DOHH2 (cell line): ENCODE data around the gene TMEM200A.

Experiments
- H3F3A ChIP-seq: fragments of 200-600 bp; sonication (generic), shearing (Covaris generic); 2 replicates; pipeline ENCODE4 v1.6.0; 2016; ENCODE audit warnings: antibody characterized with exemption, mild to moderate bottlenecking; ENCODE audit not compliant: control insufficient read depth, insufficient read depth
- H3K27ac ChIP-seq: fragments of 200-600 bp; sonication (generic); 2 replicates; pipeline ENCODE4 v1.5.1; 2014; ENCODE audit warnings: low read depth, mild to moderate bottlenecking, low read length, moderate library complexity
- H3K27me3 ChIP-seq: fragments of 200-600 bp; sonication (generic); 2 replicates; pipeline ENCODE4 v1.6.1; 2014; ENCODE audit warnings: mild to moderate bottlenecking, low read length, mixed read lengths; ENCODE audit not compliant: control insufficient read depth
- H3K36me3 ChIP-seq: fragments of 200-600 bp; sonication (generic); 2 replicates; pipeline ENCODE4 v1.6.1; 2014; ENCODE audit warnings: mild to moderate bottlenecking, low read length, moderate library complexity, mixed read lengths; ENCODE audit not compliant: control insufficient read depth
- H3K4me1 ChIP-seq: fragments of 200-600 bp; sonication (generic); 2 replicates; pipeline ENCODE4 v1.6.1; 2014; ENCODE audit warnings: mild to moderate bottlenecking, low read length, mixed read lengths; ENCODE audit not compliant: control insufficient read depth
- H3K4me2 ChIP-seq: fragments of 200-600 bp; sonication (generic); 2 replicates; pipeline ENCODE4 v1.6.0; 2014; ENCODE audit warnings: mild to moderate bottlenecking, low read length, moderate library complexity
- H3K4me3 ChIP-seq: fragments of 200-600 bp; sonication (generic); 2 replicates; pipeline ENCODE4 v1.5.1; 2014; ENCODE audit warnings: mild to moderate bottlenecking, low read length, mixed read lengths
- H3K79me2 ChIP-seq: fragments of 200-600 bp; sonication (generic); 2 replicates; pipeline ENCODE4 v1.6.1; 2014; ENCODE audit warnings: mild to moderate bottlenecking, low read length, mixed read lengths; ENCODE audit not compliant: control insufficient read depth
- H3K9me2 ChIP-seq: fragments of 200-600 bp; sonication (generic); replicated peaks from 2 replicates; pipeline ENCODE4 v1.6.1; 2014; ENCODE audit warnings: mild to moderate bottlenecking, low read length, mixed read lengths; ENCODE audit not compliant: control insufficient read depth
- H3K9me3 ChIP-seq: fragments of 200-600 bp; sonication (generic); 2 replicates; pipeline ENCODE4 v1.6.1; 2014; ENCODE audit warnings: antibody characterized with exemption, low read length, mixed read lengths; ENCODE audit not compliant: control insufficient read depth, insufficient read depth
- H4K20me1 ChIP-seq: fragments of 200-600 bp; sonication (generic); 2 replicates; pipeline ENCODE4 v1.6.0; 2014; ENCODE audit warnings: low read depth, mild to moderate bottlenecking, antibody characterized with exemption, low read length, moderate library complexity; ENCODE audit not compliant: control insufficient read depth, insufficient read depth
- EZH2phosphoT487 ChIP-seq: fragments of 200-600 bp; sonication (generic); IDR thresholded peaks from 2 replicates; pipeline ENCODE4 v1.6.1; 2017; ENCODE audit warnings: borderline replicate concordance, mild to moderate bottlenecking, antibody characterized with exemption, low read length, moderate library complexity, mixed read lengths
- TF ChIP-seq, protein P1 (sequence below): fragments of 200-600 bp; sonication (generic); IDR thresholded peaks from one replicate; pipeline ENCODE4 v1.5.1; 2014; ENCODE audit warnings: antibody characterized with exemption, mild to moderate bottlenecking, low read depth, low read length; ENCODE audit not compliant: poor library complexity, severe bottlenecking

TMEM200A gene

DNA sequence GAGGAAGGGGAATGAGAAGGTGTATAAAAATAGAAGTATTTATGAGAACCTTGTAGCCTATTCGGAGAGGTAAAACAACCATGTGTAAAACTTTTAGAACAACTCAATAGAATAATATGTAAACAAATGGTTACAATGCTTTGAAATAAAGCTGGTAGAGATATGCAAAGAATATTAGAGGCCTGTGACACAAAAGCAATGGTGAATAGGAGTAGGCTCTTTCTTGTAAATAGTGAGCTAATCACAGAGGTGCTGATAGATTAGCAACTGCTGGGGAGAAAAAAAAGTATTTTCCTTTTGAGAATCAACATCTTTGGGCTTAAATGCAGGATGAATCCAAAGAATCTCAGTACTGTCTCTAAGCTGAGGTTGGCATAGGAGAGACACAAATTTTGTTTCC, 7.0 kb downstream of the TMEM200A start:
- Histone ChIP-seq H4K20me1 (no peaks in the 10 kb centered on the region), H3K27ac (no peak overlapping the region), H3K9me2 (no peaks in the 10 kb centered on the region), H3K27me3 (peaks cover 10% of the 10 kb centered on the region), H3K79me2 (no peaks in the 10 kb centered on the region), H3K4me2 (no peak overlapping the region), H3K4me3 (no peak overlapping the region), H3K9me3 (no peaks in the 10 kb centered on the region), H3K4me1 (no peaks in the 10 kb centered on the region), H3K36me3 (no peaks in the 10 kb centered on the region), H3F3A (no peaks in the 10 kb centered on the region)
- TF ChIP-seq, protein P1, sequence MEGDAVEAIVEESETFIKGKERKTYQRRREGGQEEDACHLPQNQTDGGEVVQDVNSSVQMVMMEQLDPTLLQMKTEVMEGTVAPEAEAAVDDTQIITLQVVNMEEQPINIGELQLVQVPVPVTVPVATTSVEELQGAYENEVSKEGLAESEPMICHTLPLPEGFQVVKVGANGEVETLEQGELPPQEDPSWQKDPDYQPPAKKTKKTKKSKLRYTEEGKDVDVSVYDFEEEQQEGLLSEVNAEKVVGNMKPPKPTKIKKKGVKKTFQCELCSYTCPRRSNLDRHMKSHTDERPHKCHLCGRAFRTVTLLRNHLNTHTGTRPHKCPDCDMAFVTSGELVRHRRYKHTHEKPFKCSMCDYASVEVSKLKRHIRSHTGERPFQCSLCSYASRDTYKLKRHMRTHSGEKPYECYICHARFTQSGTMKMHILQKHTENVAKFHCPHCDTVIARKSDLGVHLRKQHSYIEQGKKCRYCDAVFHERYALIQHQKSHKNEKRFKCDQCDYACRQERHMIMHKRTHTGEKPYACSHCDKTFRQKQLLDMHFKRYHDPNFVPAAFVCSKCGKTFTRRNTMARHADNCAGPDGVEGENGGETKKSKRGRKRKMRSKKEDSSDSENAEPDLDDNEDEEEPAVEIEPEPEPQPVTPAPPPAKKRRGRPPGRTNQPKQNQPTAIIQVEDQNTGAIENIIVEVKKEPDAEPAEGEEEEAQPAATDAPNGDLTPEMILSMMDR, result no peak
- TF ChIP-seq EZH2phosphoT487, result no peak

DNA sequence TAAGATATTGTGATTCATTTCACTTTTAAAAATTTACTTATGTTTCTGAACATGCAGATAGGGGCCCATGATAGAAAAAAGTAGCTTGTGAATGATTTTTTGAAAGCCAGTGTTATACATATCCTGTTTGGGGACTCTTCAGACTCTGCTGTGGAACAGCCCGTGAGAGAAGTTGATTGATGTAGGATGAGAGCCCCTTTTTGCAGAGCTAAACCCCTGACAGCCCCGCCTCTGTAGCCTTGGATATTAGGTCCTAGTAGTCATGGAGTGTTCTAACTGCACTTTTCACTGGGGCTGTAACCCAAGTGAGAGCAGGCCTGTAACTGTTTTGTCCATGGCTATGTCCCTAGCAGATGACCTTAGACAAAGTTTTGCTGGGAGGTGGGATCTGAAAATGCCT, 8.2 kb downstream of the TMEM200A start:
- no peaks in the 10 kb centered on the region for H3K27me3 ChIP-seq
- no peaks in the 10 kb centered on the region for H3K4me1 ChIP-seq
- H3K79me2 ChIP-seq, result no peaks in the 10 kb centered on the region
- H3K4me2 ChIP-seq, result no peak overlapping the region
- no peak overlapping the region for H3K27ac ChIP-seq
- H4K20me1 ChIP-seq, result no peaks in the 10 kb centered on the region
- no peaks in the 10 kb centered on the region for H3F3A ChIP-seq
- no peaks in the 10 kb centered on the region for H3K9me3 ChIP-seq
- H3K4me3 ChIP-seq, result no peak overlapping the region
- no peak for TF ChIP-seq EZH2phosphoT487
- TF ChIP-seq, protein P1, result no peak
- H3K36me3 ChIP-seq, result no peaks in the 10 kb centered on the region
- no peaks in the 10 kb centered on the region for H3K9me2 ChIP-seq

DNA sequence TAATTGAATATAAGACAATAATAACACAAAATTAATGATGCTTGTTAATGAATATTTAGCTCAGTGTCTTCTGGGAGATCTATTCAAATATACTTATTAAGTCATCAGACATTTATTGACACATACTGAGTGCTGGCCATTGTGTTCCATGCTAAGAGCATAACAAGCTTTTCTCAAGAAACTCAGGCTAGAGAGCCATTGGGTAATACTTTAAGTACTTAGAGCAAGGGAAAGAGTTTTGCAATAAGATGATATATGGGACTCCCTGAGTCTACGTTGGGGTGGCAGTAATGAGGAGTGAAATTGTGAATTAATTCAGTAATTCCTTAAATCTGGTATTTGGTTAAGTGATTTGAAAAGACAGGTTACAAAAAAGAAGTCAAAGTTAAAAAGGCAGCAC, 11.1 kb downstream of the TMEM200A start:
- Histone ChIP-seq H3K27ac (no peak overlapping the region), H3K79me2 (no peaks in the 10 kb centered on the region), H3K9me3 (no peaks in the 10 kb centered on the region), H3K36me3 (no peaks in the 10 kb centered on the region), H3K27me3 (no peaks in the 10 kb centered on the region), H3K9me2 (no peaks in the 10 kb centered on the region), H3K4me3 (no peak overlapping the region), H3F3A (no peaks in the 10 kb centered on the region), H3K4me1 (no peaks in the 10 kb centered on the region), H3K4me2 (no peak overlapping the region), H4K20me1 (no peaks in the 10 kb centered on the region)
- no peak for TF ChIP-seq EZH2phosphoT487
- TF ChIP-seq, protein P1, result no peak

DNA sequence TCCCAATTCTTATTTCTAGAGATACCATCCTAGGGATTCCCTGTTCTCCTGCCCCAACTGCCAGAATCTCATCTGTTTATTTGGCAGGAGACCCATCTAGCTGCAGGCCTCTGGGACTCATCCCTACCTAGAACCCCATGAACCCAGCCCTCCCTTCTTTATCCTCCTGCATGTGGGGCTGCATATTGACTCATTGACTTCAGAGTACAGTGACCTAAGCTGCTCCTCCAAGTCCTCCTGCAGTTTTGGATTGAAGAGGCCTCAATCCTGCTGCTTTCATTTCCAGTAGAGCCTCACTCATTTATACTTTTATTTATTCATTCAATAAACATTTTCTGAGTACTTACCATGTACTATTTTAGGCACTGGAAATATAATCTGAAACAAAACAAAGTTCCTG, 11.6 kb downstream of the TMEM200A start:
- Histone ChIP-seq H3K4me2 (no peak overlapping the region), H3K4me1 (no peaks in the 10 kb centered on the region), H3K9me3 (no peaks in the 10 kb centered on the region), H3K9me2 (no peaks in the 10 kb centered on the region), H3K27ac (no peak overlapping the region), H3F3A (no peaks in the 10 kb centered on the region), H4K20me1 (no peaks in the 10 kb centered on the region), H3K27me3 (no peaks in the 10 kb centered on the region), H3K4me3 (no peak overlapping the region), H3K36me3 (no peaks in the 10 kb centered on the region), H3K79me2 (no peaks in the 10 kb centered on the region)
- TF ChIP-seq EZH2phosphoT487, result no peak
- TF ChIP-seq, protein P1, result no peak
